Epithelial cell of prostate (primary cell): ENCODE data around the gene TCF12.
"Not testable (repeated sequence)": the region's sequence is repeated elsewhere in the genome, so short reads cannot be mapped to it uniquely, and the experiment has no call there.

Experiments used
- DNase-seq: peaks from one replicate; pipeline ENCODE4 v3.0.0-alpha.2; 2011; ENCODE audit warnings: low read depth, low spot score
- H3K27ac ChIP-seq: fragments of 450-650 bp; 2 replicates; pipeline ENCODE4 v1.5.1; 2017; ENCODE audit warnings: mild to moderate bottlenecking

The TCF12 gene

GRCh38 chr15:57010724-57011123, 92.3 kb downstream of the TCF12 start:
- no peak for DNase-seq
- no peak overlapping the region for H3K27ac ChIP-seq

- no peak overlapping the region for H3K27ac ChIP-seq
These were observed 94.1 kb downstream of the TCF12 start for GRCh38 chr15:57012556-57012955.

GRCh38 chr15:57014896-57015295, 96.5 kb downstream of the TCF12 start:
- not testable (repeated sequence) for DNase-seq

More at GRCh38 chr15:57012556-57012955, 94.1 kb downstream of the TCF12 start:
- no peak for DNase-seq

GRCh38 chr15:57015360-57015759, 96.9 kb downstream of the TCF12 start:
- no peak for DNase-seq
- peak overlapping the region; percentile 31 for H3K27ac ChIP-seq

More at GRCh38 chr15:57014896-57015295, 96.5 kb downstream of the TCF12 start:
- H3K27ac ChIP-seq = not testable (repeated sequence)

- H3K27ac ChIP-seq = peak overlapping the region; percentile 31
- DNase-seq = peak; percentile 57
These were observed 97.5 kb downstream of the TCF12 start for GRCh38 chr15:57015897-57016296.

GRCh38 chr15:57017024-57017423, 98.6 kb downstream of the TCF12 start:
- no peak overlapping the region for H3K27ac ChIP-seq
- DNase-seq = no peak

- H3K27ac ChIP-seq = no peak overlapping the region
- DNase-seq = no peak
These were observed 99.7 kb downstream of the TCF12 start for GRCh38 chr15:57018151-57018550.

GRCh38 chr15:57019496-57020160, 101.2 kb downstream of the TCF12 start:
- H3K27ac ChIP-seq = no peak overlapping the region
- DNase-seq = no peak

GRCh38 chr15:57025264-57025926, 107.0 kb downstream of the TCF12 start:
- DNase-seq = no peak
- H3K27ac ChIP-seq = peak overlapping the region; percentile 15

- no peak for DNase-seq
- peak overlapping the region; percentile 15 for H3K27ac ChIP-seq
These were observed 107.7 kb downstream of the TCF12 start for GRCh38 chr15:57026016-57026592.

- H3K27ac ChIP-seq = no peak overlapping the region
- no peak for DNase-seq
These were observed 109.2 kb downstream of the TCF12 start for GRCh38 chr15:57027596-57027995.

- DNase-seq = no peak
- H3K27ac ChIP-seq = no peak overlapping the region
These were observed 109.7 kb downstream of the TCF12 start for GRCh38 chr15:57028176-57028575.

- no peak for DNase-seq
- H3K27ac ChIP-seq = no peak overlapping the region
These were observed 111.6 kb downstream of the TCF12 start for GRCh38 chr15:57030011-57030410.

GRCh38 chr15:57031082-57031481, 112.6 kb downstream of the TCF12 start:
- H3K27ac ChIP-seq = no peak overlapping the region

GRCh38 chr15:57031605-57032004, 113.2 kb downstream of the TCF12 start:
- no peak for DNase-seq

More at GRCh38 chr15:57031082-57031481, 112.6 kb downstream of the TCF12 start:
- no peak for DNase-seq

GRCh38 chr15:57032338-57032737, 113.9 kb downstream of the TCF12 start:
- no peak overlapping the region for H3K27ac ChIP-seq

More at GRCh38 chr15:57031605-57032004, 113.2 kb downstream of the TCF12 start:
- H3K27ac ChIP-seq = no peak overlapping the region

GRCh38 chr15:57033715-57034439, 115.4 kb downstream of the TCF12 start:
- H3K27ac ChIP-seq = no peak overlapping the region
- DNase-seq = no peak

More at GRCh38 chr15:57032338-57032737, 113.9 kb downstream of the TCF12 start:
- no peak for DNase-seq

GRCh38 chr15:57034613-57035012, 116.2 kb downstream of the TCF12 start:
- DNase-seq = no peak
- no peak overlapping the region for H3K27ac ChIP-seq

- H3K27ac ChIP-seq = no peak overlapping the region
- DNase-seq = no peak
These were observed 117.2 kb downstream of the TCF12 start for GRCh38 chr15:57035664-57036063.

GRCh38 chr15:57036352-57036751, 117.9 kb downstream of the TCF12 start:
- no peak overlapping the region for H3K27ac ChIP-seq
- DNase-seq = no peak

GRCh38 chr15:57037548-57037947, 119.1 kb downstream of the TCF12 start:
- no peak for DNase-seq
- no peak overlapping the region for H3K27ac ChIP-seq
